Fibroblast of skin of right biceps (primary cell): ENCODE measurements around the gene NDFIP2.

Source experiments
- DNase-seq: peaks from one replicate; pipeline ENCODE4 v3.0.0-alpha.2; 2013

The NDFIP2 gene

GRCh38 chr13:79604752-79605151 is 123.8 kb downstream of the NDFIP2 start:
- DNase-seq, result no peak
